K562 (cell line): ENCODE measurements around the gene ZNF558. TPM values are rescaled to one million over a fixed set of nuclear protein-coding genes. Genes with fewer than 3 reads are reported as not detected.

Experiments used
- CC2D1A ChIP-seq: fragments of 450-650 bp; IDR thresholded peaks from 2 replicates; pipeline ENCODE4 v1.6.1; 2017; ENCODE audit warnings: mild to moderate bottlenecking
- DMBX1 ChIP-seq: fragments of 250-450 bp; sonication (Bioruptor Pico); IDR thresholded peaks from 2 replicates; pipeline ENCODE4 v1.8.0; 2022; ENCODE audit warnings: inconsistent platforms, mild to moderate bottlenecking, moderate library complexity, borderline replicate concordance
- ELF1 ChIP-seq: fragments of 200-800 bp; sonication (Bioruptor generic); IDR thresholded peaks from 2 replicates; pipeline ENCODE4 v1.6.1; 2016; ENCODE audit warnings: missing genetic modification characterization, missing compliant biosample characterization
- EP300 ChIP-seq: IDR thresholded peaks from 2 replicates; pipeline ENCODE4 v1.6.1; 2012; ENCODE audit warnings: low read length, improper control_type of control experiment
- ETV1 ChIP-seq: fragments of 450-650 bp; conservative IDR thresholded peaks from 2 replicates; pipeline ENCODE4 v1.6.1; 2016; ENCODE audit warnings: missing genetic modification characterization, control low read depth, low read depth, missing compliant biosample characterization
- ETV6 ChIP-seq, 3 experiments: fragments of 150-350 bp in 1 of 3; sonication (generic) in 1 of 3; formaldehyde crosslinking in 1 of 3; IDR thresholded peaks; 2 replicates each; pipeline versions ENCODE4 v1.6.1 to v1.8.0; 2014 to 2022; ENCODE audit warnings: borderline replicate concordance in 2 of 3, low read depth in 2 of 3, antibody characterized with exemption in 1 of 3, low read length in 1 of 3, mild to moderate bottlenecking in 1 of 3, missing genetic modification reagents in 1 of 3
- FOSL1 ChIP-seq: fragments of 200-800 bp; sonication (Bioruptor generic); conservative IDR thresholded peaks from 2 replicates; pipeline ENCODE4 v1.6.1; 2016; ENCODE audit warnings: missing genetic modification characterization, missing compliant biosample characterization
- KLF1 ChIP-seq: fragments of 450-650 bp; IDR thresholded peaks from 2 replicates; pipeline ENCODE4 v1.6.1; 2016; ENCODE audit warnings: missing genetic modification characterization, missing compliant biosample characterization
- MED1 ChIP-seq: sonication (generic); formaldehyde crosslinking; IDR thresholded peaks from 2 replicates; pipeline ENCODE4 v1.8.1; 2023; ENCODE audit warnings: missing genetic modification reagents, borderline replicate concordance
- NR2C1 ChIP-seq, 2 experiments: fragments of 450-650 bp; IDR thresholded peaks; 2 replicates each; pipeline ENCODE4 v1.6.1; 2017; ENCODE audit warnings: mild to moderate bottlenecking in 2 of 2, antibody characterized with exemption in 1 of 2, inconsistent platforms in 1 of 2, missing compliant biosample characterization in 1 of 2, missing genetic modification characterization in 1 of 2
- SIN3A ChIP-seq, 2 experiments: fragments of 150-350 bp in 1 of 2; IDR thresholded peaks; 2 replicates each; pipeline ENCODE4 v1.6.1; 2011 to 2016; ENCODE audit warnings: borderline replicate concordance in 2 of 2, low read depth in 2 of 2, low read length in 2 of 2, mild to moderate bottlenecking in 2 of 2, moderate library complexity in 2 of 2; ENCODE audit not compliant: control insufficient read depth in 1 of 2
- SMAD1 ChIP-seq: fragments of 150-350 bp; IDR thresholded peaks from 2 replicates; pipeline ENCODE4 v1.6.1; 2014; ENCODE audit warnings: low read length, low read depth; ENCODE audit not compliant: partially characterized antibody
- TARDBP ChIP-seq: fragments of 450-650 bp; IDR thresholded peaks from 2 replicates; pipeline ENCODE4 v1.6.1; 2016
- TBL1XR1 ChIP-seq, 2 experiments: IDR thresholded peaks; 2 replicates each; pipeline ENCODE4 v1.6.1; 2012; ENCODE audit warnings: improper control_type of control experiment in 2 of 2, low read length in 2 of 2, mild to moderate bottlenecking in 1 of 2
- THRAP3 ChIP-seq: fragments of 450-650 bp; IDR thresholded peaks from 2 replicates; pipeline ENCODE4 v1.6.1; 2016; ENCODE audit warnings: mild to moderate bottlenecking, inconsistent platforms, borderline replicate concordance
- TRIM24 ChIP-seq, 2 experiments: fragments of 450-650 bp; IDR thresholded peaks; 2 replicates each; pipeline ENCODE4 v1.6.1; 2016
- TSC22D4 ChIP-seq: fragments of 450-650 bp; IDR thresholded peaks from 2 replicates; pipeline ENCODE4 v1.6.1; 2016; ENCODE audit warnings: missing genetic modification characterization, missing biosample characterization, control low read depth
- U2AF2 ChIP-seq: fragments of 200-400 bp; formaldehyde crosslinking; optimal IDR thresholded peaks from 2 replicates; pipeline ENCODE3; 2017; ENCODE audit warnings: low read depth, mild to moderate bottlenecking, low read length
- XRCC4 ChIP-seq: IDR thresholded peaks from one replicate; pipeline ENCODE4 v1.6.1; 2011; ENCODE audit not compliant: insufficient read depth, insufficient read length; ENCODE audit errors: extremely low read depth
- ZBED1 ChIP-seq: IDR thresholded peaks from 2 replicates; pipeline ENCODE4 v1.6.1; 2014
- ZBTB7A ChIP-seq: IDR thresholded peaks from 2 replicates; pipeline ENCODE4 v1.6.1; 2011; ENCODE audit warnings: low read depth, mild to moderate bottlenecking, low read length, moderate library complexity, borderline replicate concordance; ENCODE audit not compliant: control insufficient read depth
- ZNF224 ChIP-seq: sonication (generic); formaldehyde crosslinking; IDR thresholded peaks from 2 replicates; pipeline ENCODE4 v1.8.0; 2022; ENCODE audit warnings: mild to moderate bottlenecking, missing genetic modification reagents
- ZNF79 ChIP-seq: fragments of 250-450 bp; sonication (Bioruptor Pico); IDR thresholded peaks from 2 replicates; pipeline ENCODE4 v1.4.0; 2020; ENCODE audit warnings: low read depth, mild to moderate bottlenecking, moderate library complexity
- polyA plus RNA-seq, 8 experiments: library from polyadenylated mRNA; depleted of rRNA in 4 of 8; stranded (reverse) in 5 of 8; unstranded in 3 of 8; fragments of >200 nt; fragmentation: Nextera tagmentation in 2 of 8; fragmentation: Illumina TruSeq in 1 of 8; extraction: Ambion mirVana in 2 of 8; extraction: Trizol in 1 of 8; gene quantifications; 2 replicates each; pipeline versions ENCODE4 v1.2.1 to v1.2.3, GENCODE V29; 2011 to 2014; ENCODE audit warnings: inconsistent platforms in 1 of 8, missing spikeins in 1 of 8
- total RNA-seq, 7 experiments: library from RNA; depleted of rRNA in 6 of 7; stranded (reverse); fragments of >200 nt in 6 of 7; fragmentation: Illumina TruSeq in 2 of 7; extraction: Trizol in 2 of 7; gene quantifications; 2 replicates each; pipeline versions ENCODE4 v1.2.1 to v1.2.3, GENCODE V29; 2011 to 2021; ENCODE audit warnings: low replicate concordance in 1 of 7
- TF ChIP-seq, protein P1 (sequence below): sonication (generic); formaldehyde crosslinking; IDR thresholded peaks from 2 replicates; pipeline ENCODE4 v1.8.0; 2022; ENCODE audit warnings: missing genetic modification reagents, mild to moderate bottlenecking, borderline replicate concordance
- TF ChIP-seq, protein P2 (sequence below): IDR thresholded peaks from 2 replicates; pipeline ENCODE4 v1.6.1; 2011; ENCODE audit not compliant: insufficient read length; ENCODE audit errors: extremely low read depth

ZNF558 gene
- total and polyA plus RNA-seq, 9 of the 15 experiments (the other 6 are each of a cell fraction or from before 2014, with no cell fraction given): 5.4 to 47.6 (median 21.2) TPM

DNA sequence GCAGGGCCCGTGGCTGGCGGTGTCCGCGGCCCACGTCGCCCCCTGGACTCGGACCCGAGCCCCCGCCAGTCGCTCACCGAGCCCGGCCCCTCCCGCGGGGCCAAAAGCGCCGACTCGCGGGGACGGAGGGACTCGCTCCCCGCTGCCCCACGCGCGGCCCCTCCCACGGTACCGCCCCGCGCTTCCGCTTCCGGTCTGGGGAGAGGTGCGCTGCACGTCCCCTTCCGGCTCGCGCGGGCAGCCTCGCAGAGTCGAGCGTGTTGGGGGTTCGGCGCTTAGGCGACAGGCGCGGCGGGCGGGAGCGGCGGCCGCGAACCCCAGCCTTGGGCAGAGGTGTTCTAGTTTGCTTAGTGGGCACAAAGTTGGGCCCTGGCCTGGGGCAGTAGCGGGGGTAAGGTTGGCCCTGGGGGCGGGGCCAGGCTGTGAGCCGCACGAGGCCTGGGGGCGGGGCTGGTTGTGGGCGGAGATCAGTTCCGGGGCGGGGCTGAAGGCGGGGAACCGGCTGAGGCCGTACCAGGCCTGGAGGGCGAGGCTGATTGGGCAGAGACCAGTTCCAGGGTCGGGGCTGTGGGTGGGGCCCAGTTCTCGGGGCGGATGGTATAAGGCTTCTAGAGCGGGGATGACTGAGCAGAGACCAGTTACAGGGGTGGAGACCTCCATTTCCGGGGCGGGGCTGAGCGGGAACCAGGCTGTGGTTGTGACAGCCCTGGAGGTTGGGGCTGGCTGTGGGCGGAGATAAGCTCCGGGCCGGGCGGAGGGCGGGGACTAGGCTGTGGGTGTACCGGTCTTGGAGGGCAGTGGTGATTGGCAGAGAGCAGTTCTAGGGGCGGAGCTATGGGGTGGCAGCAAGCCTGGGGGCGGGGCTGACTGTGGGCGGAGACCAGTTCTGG is at the start of gene ZNF558, which contains the start of gene MBD3L1 (continued):
- TF ChIP-seq NR2C1 (IDR thresholded peaks at IDR 0.05) (peak; percentile 71), NR2C1 (tag; IDR thresholded peaks at IDR 0.05) (peak; percentile 69), TBL1XR1 (IDR thresholded peaks at IDR 0.05; ENCODE audit: low read length in 2 of 2) (0 out of 4 replicates have a peak, but pooled peaks of 1 of the 2 experiments have one; percentile 6), ZNF224 (CRISPR knock-in tag) (0 out of 2 replicates have a peak, but pooled peaks have one; percentile 66), ZNF79 (CRISPR knock-in tag) (no peak), FOSL1 (tag) (no peak), TARDBP (peak; percentile 98), U2AF2 (no peak), ELF1 (tag) (peak; percentile 97), THRAP3 (no peak), ETV1 (peak; percentile 64), ETV6 (IDR thresholded peaks at IDR 0.05; ENCODE audit: borderline replicate concordance in 1 of 2, low read depth in 2 of 2, low read length in 1 of 2) (no peak), ETV6 (CRISPR knock-in tag; IDR thresholded peaks at IDR 0.05; ENCODE audit: borderline replicate concordance) (0 out of 2 replicates have a peak, but pooled peaks have one; percentile 62), MED1 (no peak), TSC22D4 (tag) (no peak), TRIM24 (IDR thresholded peaks at IDR 0.05) (peak in 1 of 2 experiments; percentile 90; a peak in 2 of 4 replicates), DMBX1 (CRISPR knock-in tag) (no peak), ZBTB7A (peak; percentile 67; the same call in 1 of the 2 replicates), SIN3A (IDR thresholded peaks at IDR 0.05; ENCODE audit: borderline replicate concordance in 2 of 2, control insufficient read depth in 1 of 2, low read depth in 2 of 2, low read length in 2 of 2) (peak in 1 of 2 experiments; percentile 73; a peak in 1 of 4 replicates), KLF1 (peak; percentile 92), CC2D1A (no peak), SMAD1 (no peak), EP300 (0 out of 2 replicates have a peak, but pooled peaks have one; percentile 2), XRCC4 (no peak), ZBED1 (no peak)
- TF ChIP-seq, protein P1, sequence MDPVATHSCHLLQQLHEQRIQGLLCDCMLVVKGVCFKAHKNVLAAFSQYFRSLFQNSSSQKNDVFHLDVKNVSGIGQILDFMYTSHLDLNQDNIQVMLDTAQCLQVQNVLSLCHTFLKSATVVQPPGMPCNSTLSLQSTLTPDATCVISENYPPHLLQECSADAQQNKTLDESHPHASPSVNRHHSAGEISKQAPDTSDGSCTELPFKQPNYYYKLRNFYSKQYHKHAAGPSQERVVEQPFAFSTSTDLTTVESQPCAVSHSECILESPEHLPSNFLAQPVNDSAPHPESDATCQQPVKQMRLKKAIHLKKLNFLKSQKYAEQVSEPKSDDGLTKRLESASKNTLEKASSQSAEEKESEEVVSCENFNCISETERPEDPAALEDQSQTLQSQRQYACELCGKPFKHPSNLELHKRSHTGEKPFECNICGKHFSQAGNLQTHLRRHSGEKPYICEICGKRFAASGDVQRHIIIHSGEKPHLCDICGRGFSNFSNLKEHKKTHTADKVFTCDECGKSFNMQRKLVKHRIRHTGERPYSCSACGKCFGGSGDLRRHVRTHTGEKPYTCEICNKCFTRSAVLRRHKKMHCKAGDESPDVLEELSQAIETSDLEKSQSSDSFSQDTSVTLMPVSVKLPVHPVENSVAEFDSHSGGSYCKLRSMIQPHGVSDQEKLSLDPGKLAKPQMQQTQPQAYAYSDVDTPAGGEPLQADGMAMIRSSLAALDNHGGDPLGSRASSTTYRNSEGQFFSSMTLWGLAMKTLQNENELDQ (CRISPR knock-in tag): peak; percentile 68; the same call in 1 of the 2 replicates
- TF ChIP-seq, protein P2, sequence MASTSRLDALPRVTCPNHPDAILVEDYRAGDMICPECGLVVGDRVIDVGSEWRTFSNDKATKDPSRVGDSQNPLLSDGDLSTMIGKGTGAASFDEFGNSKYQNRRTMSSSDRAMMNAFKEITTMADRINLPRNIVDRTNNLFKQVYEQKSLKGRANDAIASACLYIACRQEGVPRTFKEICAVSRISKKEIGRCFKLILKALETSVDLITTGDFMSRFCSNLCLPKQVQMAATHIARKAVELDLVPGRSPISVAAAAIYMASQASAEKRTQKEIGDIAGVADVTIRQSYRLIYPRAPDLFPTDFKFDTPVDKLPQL: no peak
